ENCODE results near the gene NBPF1. TPM values are rescaled to one million over a fixed set of nuclear protein-coding genes. Genes with fewer than 3 reads are reported as not detected.
A peak's percentile ranks its signal among the peaks of the same experiment; 100 is the strongest.
"Not testable (repeated sequence)": the region's sequence is repeated elsewhere in the genome, so short reads cannot be mapped to it uniquely, and the experiment has no call there.

Gene NBPF1
- polyA plus RNA-seq (2013, experiment 1 of 2): 19.8 TPM
- polyA plus RNA-seq (2013, experiment 2 of 2): 20.3 TPM

DNA sequence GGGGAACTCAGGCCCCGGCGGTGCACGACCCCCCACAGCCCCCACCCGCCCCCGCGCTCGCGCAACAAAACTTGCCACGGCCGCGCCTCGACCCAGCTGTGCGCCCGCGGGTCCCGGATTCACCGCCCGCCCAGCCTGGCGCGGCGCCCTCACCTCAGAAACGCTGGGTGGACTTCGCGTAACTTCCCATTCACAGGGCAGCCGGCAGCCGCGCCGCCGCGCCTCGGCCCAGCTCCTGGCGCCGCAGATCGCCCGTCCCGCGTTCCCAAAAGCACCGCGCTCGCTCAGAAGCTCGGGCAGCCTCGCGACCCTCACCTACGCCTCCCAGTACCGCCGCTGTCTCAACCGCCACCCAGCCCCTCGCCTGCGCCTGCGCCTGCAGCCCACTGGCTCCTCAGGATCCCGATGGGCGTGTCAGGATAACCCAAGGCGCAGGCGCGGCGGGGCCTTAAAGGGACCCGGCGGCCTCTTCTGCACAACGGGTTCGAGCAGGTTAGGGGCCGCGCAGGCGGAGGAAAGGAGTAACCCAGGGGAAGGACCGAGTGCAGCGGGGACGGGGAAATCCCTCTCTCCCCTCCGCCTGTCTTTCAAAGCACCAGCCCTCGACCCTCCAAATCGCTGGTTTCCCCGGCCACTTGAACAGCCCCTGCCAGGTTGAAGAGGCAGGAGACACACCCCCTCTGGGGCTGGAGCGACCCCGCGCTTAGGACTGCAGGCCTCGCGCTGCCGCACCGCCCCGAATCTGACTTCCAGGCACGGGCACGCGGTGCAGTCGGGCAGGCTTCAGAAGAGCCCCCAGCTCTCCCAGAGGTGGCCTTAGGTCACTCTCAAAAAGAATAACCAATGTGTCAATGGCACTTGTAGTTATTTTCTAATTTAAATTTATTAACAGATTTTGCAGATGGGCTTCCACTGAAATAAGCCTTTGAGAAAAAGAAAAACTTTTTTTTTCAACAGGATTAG, at the start of gene NBPF1:
NBPF1 (minus strand) TSS at position 380 of the 963 bp plus-strand sequence.
- peaks cover 2 to 18% of the 10 kb centered on the region in 2 donors for H3K36me3 ChIP-seq (replicated peaks in 1 of 2; ENCODE audit: control insufficient read depth in 2 of 2, insufficient read depth in 2 of 2, low read length in 2 of 2)
- H3K27ac ChIP-seq (replicated peaks; ENCODE audit: low read length): peak within 1 kb of the TSS; percentile 92
- H3K18ac ChIP-seq (ENCODE audit: low read length): peak within 1 kb of the TSS; percentile 100
- H2BK15ac ChIP-seq (ENCODE audit: low read length): peak within 1 kb of the TSS; percentile 98
- peak within 1 kb of the TSS; percentile 87 for H3K4ac ChIP-seq (ENCODE audit: low read length)
- no peaks in the 10 kb centered on the region for H3K9me3 ChIP-seq (replicated peaks in 1 of 2; ENCODE audit: control insufficient read depth in 2 of 2, insufficient read depth in 1 of 2, low read depth in 1 of 2, low read length in 2 of 2)
- peak within 1 kb of the TSS; percentile 97 for H2BK12ac ChIP-seq (ENCODE audit: low read length)
- peak within 1 kb of the TSS; percentile 100 for H3K23ac ChIP-seq (ENCODE audit: low read depth, low read length, poor library complexity)
- peak within 1 kb of the TSS; percentile 98 for H2BK5ac ChIP-seq (ENCODE audit: low read length)
- no CpG with 5 or more reads among the region's 82 CpGs for WGBS, 2 donors (ENCODE audit: extremely low coverage in 2 of 2, insufficient read length in 2 of 2, insufficient replicate concordance in 1 of 2)
- peak within 1 kb of the TSS; percentile 61 to 82 for H3K4me3 ChIP-seq (ENCODE audit: low read length in 2 of 2)
- peak within 1 kb of the TSS; percentile 51 for H2AK5ac ChIP-seq (ENCODE audit: low read depth, low read length)
- peak; percentile 100 for DNase-seq (ENCODE audit: low spot score)
- peak within 1 kb of the TSS; percentile 49 for H4K91ac ChIP-seq (ENCODE audit: low read depth, low read length, poor library complexity)
- peaks cover 15 to 21% of the 10 kb centered on the region in 2 donors for H3K4me1 ChIP-seq (ENCODE audit: control insufficient read depth in 2 of 2, insufficient read depth in 1 of 2, low read depth in 1 of 2, low read length in 2 of 2)
- H3K79me1 ChIP-seq (ENCODE audit: low read depth, low read length): peaks cover 8% of the 10 kb centered on the region
- peak within 1 kb of the TSS; percentile 81 for H2AFZ ChIP-seq (ENCODE audit: low read length)
- no peak within 1 kb of the TSS for H4K8ac ChIP-seq (ENCODE audit: low read depth, low read length)
- peak within 1 kb of the TSS; percentile 99 for H3K14ac ChIP-seq (ENCODE audit: low read length)
- peak within 1 kb of the TSS; percentile 100 for H3K9ac ChIP-seq (ENCODE audit: low read depth, low read length, poor library complexity)
- peak within 1 kb of the TSS; percentile 100 for H3K4me2 ChIP-seq (ENCODE audit: insufficient read depth, low read length, poor library complexity, severe bottlenecking)
- H3K27me3 ChIP-seq (ENCODE audit: control insufficient read depth in 3 of 3, insufficient read depth in 3 of 3, low read depth in 1 of 3, low read length in 3 of 3): peaks cover 0 to 7% (median 0%) of the 10 kb centered on the region in 3 experiments
- H2BK120ac ChIP-seq (ENCODE audit: low read depth, low read length): peak within 1 kb of the TSS; percentile 87

DNA sequence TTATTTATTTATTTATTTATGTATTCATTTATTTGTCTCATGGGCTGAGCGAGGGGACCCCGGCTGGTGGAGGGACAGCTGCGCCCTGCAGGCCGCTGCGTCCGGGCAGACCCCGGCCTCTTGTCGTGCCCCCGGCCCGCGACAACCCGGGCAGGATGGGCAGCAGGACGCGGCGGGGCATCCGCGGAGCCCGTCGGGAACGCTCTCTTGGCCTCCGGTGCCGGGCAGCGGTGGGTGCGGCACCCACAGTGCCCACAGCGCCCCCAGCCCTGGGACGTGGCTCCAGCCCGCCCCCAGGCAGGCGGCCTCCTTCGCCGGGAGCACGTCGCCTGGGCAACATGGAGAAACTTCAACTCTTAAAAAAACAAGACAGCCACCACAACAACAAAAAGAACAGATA, 44.9 kb upstream of the NBPF1 start:
- not testable (repeated sequence) for H3K27me3 ChIP-seq (ENCODE audit: control insufficient read depth in 3 of 3, insufficient read depth in 3 of 3, low read depth in 1 of 3, low read length in 3 of 3); H3K4ac ChIP-seq (ENCODE audit: low read length); H3K27ac ChIP-seq (replicated peaks; ENCODE audit: low read length); H4K91ac ChIP-seq (ENCODE audit: low read depth, low read length, poor library complexity); H2BK5ac ChIP-seq (ENCODE audit: low read length); H2AK5ac ChIP-seq (ENCODE audit: low read depth, low read length); H3K4me2 ChIP-seq (ENCODE audit: insufficient read depth, low read length, poor library complexity, severe bottlenecking); H3K23ac ChIP-seq (ENCODE audit: low read depth, low read length, poor library complexity); H2BK120ac ChIP-seq (ENCODE audit: low read depth, low read length); H3K14ac ChIP-seq (ENCODE audit: low read length); DNase-seq (ENCODE audit: low spot score); H4K8ac ChIP-seq (ENCODE audit: low read depth, low read length); H3K4me3 ChIP-seq (ENCODE audit: low read length in 2 of 2); H2AFZ ChIP-seq (ENCODE audit: low read length); H3K9me3 ChIP-seq (replicated peaks in 1 of 2; ENCODE audit: control insufficient read depth in 2 of 2, insufficient read depth in 1 of 2, low read depth in 1 of 2, low read length in 2 of 2); H3K9ac ChIP-seq (ENCODE audit: low read depth, low read length, poor library complexity); H3K36me3 ChIP-seq (replicated peaks in 1 of 2; ENCODE audit: control insufficient read depth in 2 of 2, insufficient read depth in 2 of 2, low read length in 2 of 2); H3K18ac ChIP-seq (ENCODE audit: low read length); H3K4me1 ChIP-seq (ENCODE audit: control insufficient read depth in 2 of 2, insufficient read depth in 1 of 2, low read depth in 1 of 2, low read length in 2 of 2); H2BK15ac ChIP-seq (ENCODE audit: low read length); H2BK12ac ChIP-seq (ENCODE audit: low read length); H3K79me1 ChIP-seq (ENCODE audit: low read depth, low read length)
- no CpG with 5 or more reads among the region's 32 CpGs for WGBS, 2 donors (ENCODE audit: extremely low coverage in 2 of 2, insufficient read length in 2 of 2, insufficient replicate concordance in 1 of 2)

DNA sequence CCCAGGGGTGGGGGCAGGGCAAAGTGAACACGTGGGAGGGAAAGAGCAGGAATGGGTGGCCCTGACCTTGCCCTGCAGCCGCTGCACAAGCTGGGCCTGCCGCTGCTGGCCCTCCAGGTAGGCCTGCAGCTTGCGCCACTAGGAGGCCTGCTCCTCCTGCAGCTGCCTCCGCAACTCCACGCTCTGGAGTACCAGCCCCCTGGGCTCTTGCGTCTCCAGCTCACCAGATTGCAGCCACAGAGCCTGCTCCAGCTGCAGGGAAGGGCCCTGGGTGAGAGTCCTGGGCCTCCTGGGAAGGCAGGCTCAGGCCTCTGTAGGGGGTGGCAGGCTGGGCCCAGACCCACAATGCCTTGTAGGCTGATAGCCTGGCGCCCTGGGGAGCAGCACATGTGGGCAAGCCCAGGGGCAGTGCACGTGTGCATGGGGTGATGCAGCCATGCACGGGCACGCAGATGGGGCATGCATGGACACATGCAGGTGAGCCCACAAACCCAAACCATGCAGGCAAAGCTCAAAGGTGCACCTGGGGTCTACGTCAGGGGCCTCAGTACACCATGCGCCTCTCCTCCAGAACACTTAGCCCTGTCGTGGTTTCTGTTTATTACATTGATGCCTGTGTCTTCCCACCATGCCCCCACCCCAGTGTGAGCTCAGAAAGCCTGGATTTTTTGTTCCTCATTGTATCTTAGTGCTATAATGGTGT, 43.8 kb upstream of the NBPF1 start:
- H2BK5ac ChIP-seq (ENCODE audit: low read length); H3K4me1 ChIP-seq (ENCODE audit: control insufficient read depth in 2 of 2, insufficient read depth in 1 of 2, low read depth in 1 of 2, low read length in 2 of 2); H3K27ac ChIP-seq (replicated peaks; ENCODE audit: low read length); H4K91ac ChIP-seq (ENCODE audit: low read depth, low read length, poor library complexity); H2BK120ac ChIP-seq (ENCODE audit: low read depth, low read length); H3K79me1 ChIP-seq (ENCODE audit: low read depth, low read length); H2BK12ac ChIP-seq (ENCODE audit: low read length); H3K9ac ChIP-seq (ENCODE audit: low read depth, low read length, poor library complexity); H4K8ac ChIP-seq (ENCODE audit: low read depth, low read length); H2BK15ac ChIP-seq (ENCODE audit: low read length); H2AFZ ChIP-seq (ENCODE audit: low read length); H3K36me3 ChIP-seq (replicated peaks in 1 of 2; ENCODE audit: control insufficient read depth in 2 of 2, insufficient read depth in 2 of 2, low read length in 2 of 2); H3K4me2 ChIP-seq (ENCODE audit: insufficient read depth, low read length, poor library complexity, severe bottlenecking); H3K27me3 ChIP-seq (ENCODE audit: control insufficient read depth in 3 of 3, insufficient read depth in 3 of 3, low read depth in 1 of 3, low read length in 3 of 3); DNase-seq (ENCODE audit: low spot score); H3K14ac ChIP-seq (ENCODE audit: low read length); H3K4ac ChIP-seq (ENCODE audit: low read length); H2AK5ac ChIP-seq (ENCODE audit: low read depth, low read length); H3K9me3 ChIP-seq (replicated peaks in 1 of 2; ENCODE audit: control insufficient read depth in 2 of 2, insufficient read depth in 1 of 2, low read depth in 1 of 2, low read length in 2 of 2); H3K23ac ChIP-seq (ENCODE audit: low read depth, low read length, poor library complexity); H3K4me3 ChIP-seq (ENCODE audit: low read length in 2 of 2): not testable (repeated sequence)
- peak overlapping the region; percentile 85 for H3K18ac ChIP-seq (ENCODE audit: low read length)
- WGBS, 2 donors (ENCODE audit: extremely low coverage in 2 of 2, insufficient read length in 2 of 2, insufficient replicate concordance in 1 of 2): no CpG with 5 or more reads among the region's 14 CpGs

DNA sequence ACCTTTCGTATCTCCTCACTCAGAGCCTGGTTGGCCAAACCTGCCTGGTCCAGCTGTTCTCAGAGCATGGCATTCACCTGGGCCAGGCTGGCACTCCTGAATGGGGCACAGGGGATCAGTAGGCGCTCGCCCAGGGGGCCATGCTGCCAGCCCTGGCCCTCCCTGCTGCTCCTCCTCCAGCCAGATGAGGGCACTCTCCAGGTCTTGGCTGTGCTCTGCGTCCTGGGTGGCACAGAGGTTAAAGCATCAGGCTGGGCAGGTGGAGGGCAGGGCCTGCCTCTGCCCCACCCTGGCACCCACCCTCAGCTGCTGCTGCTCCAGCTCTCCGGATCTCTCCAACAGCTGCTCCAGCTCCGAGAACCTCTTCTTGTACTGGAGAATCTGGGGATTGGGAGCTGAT, 43.2 kb upstream of the NBPF1 start:
- H3K4me2 ChIP-seq (ENCODE audit: insufficient read depth, low read length, poor library complexity, severe bottlenecking); H2BK120ac ChIP-seq (ENCODE audit: low read depth, low read length); H4K8ac ChIP-seq (ENCODE audit: low read depth, low read length); H3K27ac ChIP-seq (replicated peaks; ENCODE audit: low read length); DNase-seq (ENCODE audit: low spot score); H3K4me3 ChIP-seq (ENCODE audit: low read length in 2 of 2); H3K9ac ChIP-seq (ENCODE audit: low read depth, low read length, poor library complexity); H2AK5ac ChIP-seq (ENCODE audit: low read depth, low read length); H4K91ac ChIP-seq (ENCODE audit: low read depth, low read length, poor library complexity); H2BK12ac ChIP-seq (ENCODE audit: low read length); H3K9me3 ChIP-seq (replicated peaks in 1 of 2; ENCODE audit: control insufficient read depth in 2 of 2, insufficient read depth in 1 of 2, low read depth in 1 of 2, low read length in 2 of 2); H3K14ac ChIP-seq (ENCODE audit: low read length); H3K79me1 ChIP-seq (ENCODE audit: low read depth, low read length); H3K4ac ChIP-seq (ENCODE audit: low read length); H3K4me1 ChIP-seq (ENCODE audit: control insufficient read depth in 2 of 2, insufficient read depth in 1 of 2, low read depth in 1 of 2, low read length in 2 of 2); H3K36me3 ChIP-seq (replicated peaks in 1 of 2; ENCODE audit: control insufficient read depth in 2 of 2, insufficient read depth in 2 of 2, low read length in 2 of 2); H3K23ac ChIP-seq (ENCODE audit: low read depth, low read length, poor library complexity); H3K27me3 ChIP-seq (ENCODE audit: control insufficient read depth in 3 of 3, insufficient read depth in 3 of 3, low read depth in 1 of 3, low read length in 3 of 3); H2BK15ac ChIP-seq (ENCODE audit: low read length); H2BK5ac ChIP-seq (ENCODE audit: low read length); H3K18ac ChIP-seq (ENCODE audit: low read length); H2AFZ ChIP-seq (ENCODE audit: low read length): not testable (repeated sequence)
- WGBS, 2 donors (ENCODE audit: extremely low coverage in 2 of 2, insufficient read length in 2 of 2, insufficient replicate concordance in 1 of 2): no CpG with 5 or more reads among the region's 6 CpGs

Measured in neuronal stem cell (in vitro differentiated cells).